ENCODE measurements around the gene LZTR1.

Gene LZTR1

DNA sequence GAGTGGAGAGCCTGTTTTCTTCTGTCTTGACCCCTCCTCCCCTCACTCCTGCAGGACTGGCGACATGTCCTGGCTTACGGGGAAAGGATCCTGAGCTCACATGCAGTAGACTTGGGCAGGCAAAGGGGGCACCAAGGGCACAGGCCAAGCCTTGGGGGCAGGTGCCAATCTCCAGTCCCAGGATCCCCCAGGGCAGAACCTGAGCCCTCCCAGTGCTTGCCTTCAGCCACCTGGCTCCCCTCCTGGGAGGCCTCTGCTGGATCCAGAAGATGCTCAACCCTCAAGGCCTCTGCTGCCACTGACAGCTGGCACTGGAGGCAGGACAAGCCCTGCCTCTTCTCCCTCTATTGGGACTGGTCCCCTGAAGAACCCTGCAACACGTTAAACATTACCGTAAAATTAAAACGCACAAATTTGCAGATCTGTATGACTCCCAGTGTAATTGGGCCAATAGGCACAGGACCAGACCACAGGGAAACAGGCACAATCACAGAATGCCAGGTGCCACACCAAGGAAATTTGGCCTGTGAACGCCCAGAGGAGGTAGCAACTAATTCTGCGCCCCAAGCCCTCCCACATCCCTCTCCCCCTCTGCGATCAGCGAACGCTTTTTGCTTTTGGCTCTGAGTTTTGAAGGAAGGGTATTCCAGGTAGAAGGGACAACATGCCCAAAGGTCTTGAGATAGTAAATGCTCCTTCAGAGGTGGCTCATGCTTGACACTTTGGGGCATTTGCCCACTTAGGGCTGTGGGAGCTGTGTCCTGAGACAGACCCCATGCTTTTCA, 967 bp upstream of the LZTR1 start:
- no peak for DNase-seq (ENCODE audit: low read depth)

DNA sequence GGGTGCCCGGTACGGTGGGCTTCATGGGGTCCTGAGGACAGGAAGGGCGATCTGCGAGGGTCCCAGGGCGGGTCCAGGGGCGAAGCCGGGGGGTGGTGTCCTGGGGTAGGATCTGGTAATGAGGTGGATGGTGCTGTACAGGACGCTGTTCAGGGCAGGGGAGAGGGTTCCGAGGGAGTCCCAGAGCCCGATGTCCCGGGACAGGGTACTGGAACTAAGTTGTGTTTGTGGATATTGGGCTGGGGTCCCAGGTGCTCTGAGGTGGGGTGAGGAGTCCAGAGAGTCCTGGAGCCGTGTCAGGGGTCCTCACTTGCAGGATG, 426 bp downstream of the LZTR1 start:
- no peak for DNase-seq (ENCODE audit: low read depth)

DNA sequence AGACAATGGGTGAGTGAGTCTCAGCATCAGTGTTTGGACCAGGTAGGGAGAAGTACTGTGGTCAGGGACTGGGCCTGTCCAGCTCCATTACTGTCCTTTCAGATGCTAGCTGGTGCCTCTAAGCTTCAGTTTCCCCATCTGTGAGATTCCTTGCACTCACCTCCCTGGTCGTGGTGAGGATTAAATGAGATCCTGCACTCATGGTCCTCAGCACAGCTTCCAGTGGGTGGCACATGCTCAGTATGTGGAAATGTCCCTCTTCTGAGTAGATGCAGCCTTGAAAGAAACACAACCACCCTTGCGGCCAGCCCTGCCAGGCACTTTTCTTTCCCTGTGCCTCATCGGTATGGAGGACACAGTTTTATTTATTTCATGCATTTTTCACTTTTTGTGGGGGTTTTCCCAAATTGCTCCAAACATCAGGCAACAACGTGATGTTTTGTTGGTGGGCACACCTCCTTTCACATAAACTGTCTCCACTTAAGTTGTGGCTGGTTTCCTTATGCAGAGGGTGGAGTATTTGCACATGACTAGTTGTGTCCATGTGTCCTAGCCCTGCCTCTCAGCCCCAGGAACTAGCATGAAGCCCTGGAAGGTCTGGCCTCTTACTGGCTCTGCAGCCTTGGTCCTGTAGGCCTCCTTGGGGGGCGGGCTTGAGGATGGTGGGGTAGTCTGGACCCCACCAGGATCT, 1.1 kb downstream of the LZTR1 start:
- no peak for DNase-seq (ENCODE audit: low read depth)

DNA sequence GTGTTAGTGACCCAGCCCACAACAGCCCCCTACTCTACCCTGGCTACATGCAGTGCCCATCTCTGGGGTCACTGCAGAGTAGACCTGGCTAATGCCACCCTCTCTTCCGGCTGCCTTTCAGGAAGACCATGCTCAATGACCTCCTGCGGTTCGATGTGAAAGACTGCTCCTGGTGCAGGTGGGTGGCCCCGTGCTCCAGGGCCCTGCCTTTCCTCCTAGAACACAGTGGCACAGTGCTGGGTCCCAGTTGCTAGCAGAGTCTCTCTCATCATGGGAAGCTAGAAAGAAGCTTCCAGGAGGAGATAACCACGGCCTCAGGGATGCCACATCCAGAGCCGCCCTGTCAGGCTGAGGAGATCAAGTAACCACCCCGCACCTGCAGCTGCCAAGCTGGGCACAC, 3.6 kb downstream of the LZTR1 start:
- DNase-seq (ENCODE audit: low read depth): no peak

DNA sequence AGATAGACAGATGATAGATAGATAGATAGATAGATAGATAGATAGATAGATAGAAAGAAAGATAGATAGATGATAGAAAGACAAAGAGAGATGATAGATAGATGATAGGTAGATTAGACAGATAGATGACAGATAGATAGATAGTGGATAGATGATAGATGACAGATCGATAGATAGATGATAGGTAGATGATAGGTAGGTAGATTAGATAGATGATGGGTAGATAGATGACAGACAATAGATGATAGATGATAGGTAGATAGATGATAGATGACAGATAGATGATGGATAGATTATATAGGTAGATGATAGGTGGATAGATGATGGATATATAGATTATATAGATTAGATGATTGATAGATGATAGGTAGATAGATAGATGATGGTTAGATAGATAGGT, 4.3 kb downstream of the LZTR1 start:
- no peak for DNase-seq (ENCODE audit: low read depth)

DNA sequence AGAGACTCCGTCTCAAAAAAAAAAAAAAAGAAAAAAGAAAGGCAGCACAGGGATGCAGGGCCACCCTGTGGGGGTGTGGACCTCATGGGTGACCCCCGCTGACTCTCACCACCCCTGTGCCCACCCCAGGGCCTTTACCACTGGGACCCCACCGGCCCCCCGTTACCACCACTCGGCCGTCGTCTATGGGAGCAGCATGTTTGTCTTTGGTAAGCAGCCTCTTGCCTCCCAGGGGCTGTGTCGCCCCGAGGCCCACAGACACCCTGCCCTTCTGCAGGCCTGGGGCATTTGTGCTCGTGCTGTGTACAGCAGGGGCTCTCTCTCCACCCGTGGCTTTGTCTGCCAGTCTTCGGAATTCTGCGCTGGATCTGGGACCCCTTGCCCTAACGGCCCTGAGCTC, 5.3 kb downstream of the LZTR1 start:
- DNase-seq (ENCODE audit: low read depth): no peak

DNA sequence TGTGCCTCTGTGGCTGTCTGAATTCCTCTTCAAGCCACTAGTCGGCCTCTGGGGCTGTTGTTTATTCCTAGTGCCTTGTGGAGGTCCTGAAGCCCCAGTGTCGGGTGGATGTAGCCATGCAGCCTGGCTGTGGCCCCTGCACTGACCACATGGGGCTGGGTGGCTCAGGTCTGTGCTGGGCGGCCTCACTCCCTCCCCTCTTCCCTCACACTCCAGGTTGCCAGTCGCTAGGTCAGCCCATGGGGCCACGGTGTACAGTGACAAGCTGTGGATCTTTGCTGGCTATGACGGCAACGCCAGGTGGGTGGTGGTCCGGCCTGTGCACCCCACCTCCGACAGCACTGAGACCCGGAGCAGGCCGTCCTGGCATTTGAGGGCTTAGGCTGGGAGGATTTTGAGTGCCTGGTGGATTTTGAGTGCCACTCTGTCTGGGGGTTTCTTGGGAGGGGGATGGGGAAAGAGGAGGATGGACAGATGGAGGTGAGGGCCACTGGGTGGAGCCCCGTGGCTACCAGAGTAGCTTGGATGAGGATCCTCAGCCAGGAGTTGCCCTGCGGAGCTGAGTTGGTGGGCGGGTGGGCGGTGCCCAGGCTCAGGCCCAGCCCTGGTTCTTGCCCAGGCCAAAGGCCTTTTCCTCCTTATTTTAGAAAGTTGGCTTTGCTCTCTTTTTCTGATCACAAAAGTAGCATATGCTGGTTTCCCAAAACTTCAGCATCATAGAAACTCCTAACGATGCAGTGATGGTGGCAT, 6.7 kb downstream of the LZTR1 start:
- DNase-seq (ENCODE audit: low read depth): no peak

DNA sequence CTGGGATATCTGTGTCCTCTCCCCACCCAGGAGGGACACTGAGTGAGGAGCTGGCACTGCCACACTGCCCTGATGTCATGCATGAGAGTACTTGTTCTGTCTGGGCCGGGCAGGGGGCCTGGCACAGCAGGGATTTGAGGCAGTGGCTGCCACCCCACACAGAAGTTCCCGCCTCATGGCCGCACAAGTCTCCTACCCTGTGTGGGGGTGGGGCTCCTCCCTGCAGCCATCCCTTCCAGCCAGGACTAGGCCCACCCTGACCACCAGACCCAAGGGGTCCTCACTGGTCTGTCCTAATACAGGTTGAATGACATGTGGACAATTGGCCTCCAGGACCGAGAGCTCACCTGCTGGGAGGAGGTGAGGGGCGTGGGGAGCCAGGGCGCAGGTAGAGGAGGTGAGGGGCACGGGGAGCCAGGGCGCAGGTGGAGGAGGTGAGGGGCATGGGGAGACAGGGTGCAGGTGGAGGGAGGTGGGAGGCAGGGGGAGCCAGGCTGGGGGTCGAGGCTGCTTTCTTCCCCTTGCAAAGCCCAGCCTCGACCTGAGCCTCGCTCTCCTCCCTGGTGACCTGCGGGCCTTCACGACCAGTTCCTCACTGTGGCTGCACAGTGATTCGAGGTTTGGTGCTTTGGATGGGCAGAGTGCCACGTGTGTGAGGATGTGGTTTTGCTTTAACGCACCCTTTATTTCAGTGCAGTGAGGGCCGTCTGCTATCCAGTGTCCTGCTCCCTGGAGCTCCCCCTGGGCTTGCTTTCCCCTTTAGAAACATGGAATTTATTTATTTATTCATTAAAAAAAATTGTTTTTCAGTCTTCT, 7.4 kb downstream of the LZTR1 start:
- no peak for DNase-seq (ENCODE audit: low read depth)

DNA sequence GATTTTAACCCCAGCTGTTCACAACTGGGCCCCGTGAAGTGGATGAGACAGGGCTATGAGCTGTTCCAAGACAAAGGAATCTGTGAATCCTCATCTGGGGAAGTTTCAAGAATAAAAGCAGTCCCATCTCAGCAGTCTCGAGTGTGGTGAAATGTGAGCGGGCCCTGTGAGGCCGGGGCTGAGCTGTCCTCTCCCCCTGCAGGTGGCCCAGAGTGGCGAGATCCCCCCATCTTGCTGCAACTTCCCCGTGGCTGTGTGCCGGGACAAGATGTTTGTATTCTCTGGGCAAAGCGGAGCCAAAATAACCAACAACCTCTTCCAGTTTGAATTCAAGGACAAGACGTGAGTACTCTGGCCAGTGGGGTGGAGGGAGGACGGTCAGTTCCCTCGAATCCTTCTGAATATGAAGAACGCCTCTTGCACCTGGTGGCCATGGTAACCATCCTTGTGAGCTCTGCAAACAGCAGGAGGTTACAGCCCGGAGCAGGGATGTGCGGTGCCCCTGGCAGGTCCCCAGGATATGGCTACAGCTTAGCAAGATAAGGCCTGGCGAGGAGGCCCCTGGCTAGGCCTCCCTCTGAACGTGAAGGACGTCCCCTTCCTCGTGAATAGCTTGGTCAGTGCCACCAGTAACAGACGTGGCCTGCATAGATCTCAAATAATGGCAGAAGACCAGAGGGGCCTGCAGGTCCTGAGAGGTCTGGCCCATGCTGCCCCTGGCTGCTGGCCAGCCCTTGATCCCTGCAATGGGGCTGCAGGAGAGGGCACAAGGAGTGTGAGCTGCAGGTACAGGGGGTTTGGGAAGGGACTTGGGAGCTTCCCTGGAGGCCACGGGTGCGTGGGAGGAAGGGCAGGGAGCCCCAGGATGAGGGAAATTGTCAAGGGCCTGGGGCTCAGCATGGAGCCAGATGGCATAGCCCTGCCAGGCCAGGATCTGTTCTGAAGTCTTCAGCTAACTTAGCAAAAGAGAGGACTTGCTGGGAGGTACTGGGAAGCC, 8.4 kb downstream of the LZTR1 start:
- no peak for DNase-seq (ENCODE audit: low read depth)

DNA sequence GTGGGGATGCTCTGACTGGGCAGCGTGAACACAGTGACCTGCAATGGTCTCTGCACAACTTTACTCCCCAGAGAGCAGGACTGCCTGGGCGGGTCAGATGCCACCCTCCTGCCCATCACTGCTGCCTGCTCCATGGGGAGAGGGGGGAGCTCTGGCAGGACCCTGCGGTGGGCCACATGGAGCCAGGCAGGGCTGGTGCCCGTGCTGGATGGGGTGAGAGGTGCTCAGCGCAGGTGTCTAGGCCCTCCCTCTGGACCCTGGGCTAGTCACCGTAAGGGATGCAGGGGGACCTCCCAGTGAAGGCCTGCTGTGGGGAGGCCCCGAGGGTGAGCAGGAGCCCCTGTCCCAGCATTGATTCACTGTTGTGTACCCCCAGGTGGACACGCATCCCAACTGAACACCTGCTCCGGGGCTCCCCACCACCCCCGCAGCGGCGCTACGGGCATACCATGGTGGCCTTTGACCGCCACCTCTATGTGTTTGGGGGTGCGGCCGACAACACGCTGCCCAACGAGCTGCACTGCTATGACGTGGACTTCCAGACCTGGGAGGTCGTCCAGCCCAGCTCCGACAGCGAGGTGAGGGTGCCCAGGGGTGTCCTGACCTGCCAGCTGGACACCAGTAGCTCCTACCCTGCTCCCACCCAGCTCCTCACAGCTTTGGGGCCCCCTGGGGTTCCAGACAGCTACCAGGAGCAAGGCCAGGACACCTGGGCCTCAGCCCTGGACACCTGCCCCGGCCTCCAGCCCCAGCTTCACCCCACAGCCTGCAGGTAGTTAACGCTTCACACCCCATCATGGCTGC, 9.4 kb downstream of the LZTR1 start:
- DNase-seq (ENCODE audit: low read depth): no peak

DNA sequence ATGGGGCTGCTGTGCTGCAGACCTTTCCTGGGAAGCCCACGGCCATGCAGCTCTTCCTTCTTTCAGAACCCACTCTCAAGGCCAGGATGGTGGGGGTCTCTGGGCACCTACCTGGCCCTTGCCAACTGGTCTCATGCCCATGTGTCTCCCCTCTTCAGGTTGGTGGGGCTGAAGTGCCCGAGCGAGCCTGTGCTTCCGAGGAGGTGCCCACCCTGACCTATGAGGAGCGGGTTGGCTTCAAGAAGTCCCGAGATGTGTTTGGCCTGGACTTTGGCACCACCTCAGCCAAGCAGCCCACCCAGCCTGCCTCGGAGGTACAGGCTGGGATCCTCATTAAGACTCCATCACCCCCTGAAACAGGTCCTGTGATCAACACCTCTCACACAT, 10.0 kb downstream of the LZTR1 start:
- DNase-seq (ENCODE audit: low read depth): no peak

DNA sequence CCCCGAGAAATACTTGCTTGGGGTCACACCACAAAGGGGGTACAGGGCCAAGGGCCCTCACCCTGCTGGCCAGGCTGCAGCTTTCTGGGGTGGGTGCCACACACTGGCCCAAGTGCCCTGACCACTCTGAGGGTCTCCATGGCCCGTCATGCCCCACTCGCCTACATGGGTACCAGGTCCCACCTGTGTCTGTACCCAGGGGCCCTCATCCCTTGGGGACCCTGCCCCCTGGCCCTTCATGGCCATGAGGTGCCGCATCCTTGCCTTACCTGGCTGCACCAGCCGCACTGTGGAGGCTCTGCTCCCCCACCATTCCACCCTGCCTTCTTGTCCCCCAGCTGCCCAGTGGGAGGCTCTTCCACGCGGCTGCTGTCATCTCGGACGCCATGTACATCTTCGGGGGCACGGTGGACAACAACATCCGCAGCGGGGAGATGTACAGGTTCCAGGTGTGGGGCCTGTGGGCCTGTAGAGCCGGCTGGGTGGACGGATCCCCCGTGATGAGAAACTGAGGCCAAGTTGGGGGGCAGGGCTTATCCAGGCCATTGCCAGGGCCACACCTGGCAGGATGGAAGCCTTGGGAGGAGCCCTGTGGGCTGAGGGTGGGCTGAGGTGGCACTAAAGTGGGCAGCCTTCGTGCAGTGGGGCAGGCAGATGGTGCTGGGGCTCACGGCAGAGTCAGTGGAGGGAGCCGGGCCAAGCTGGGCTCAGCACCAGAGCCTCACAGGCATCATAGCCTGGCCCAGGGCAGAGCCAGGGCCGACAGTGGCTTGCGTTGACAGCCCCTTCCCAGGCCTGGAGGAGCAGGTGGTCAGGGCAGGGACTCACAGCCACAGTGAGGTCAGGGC, 10.6 kb downstream of the LZTR1 start:
- DNase-seq (ENCODE audit: low read depth): no peak

DNA sequence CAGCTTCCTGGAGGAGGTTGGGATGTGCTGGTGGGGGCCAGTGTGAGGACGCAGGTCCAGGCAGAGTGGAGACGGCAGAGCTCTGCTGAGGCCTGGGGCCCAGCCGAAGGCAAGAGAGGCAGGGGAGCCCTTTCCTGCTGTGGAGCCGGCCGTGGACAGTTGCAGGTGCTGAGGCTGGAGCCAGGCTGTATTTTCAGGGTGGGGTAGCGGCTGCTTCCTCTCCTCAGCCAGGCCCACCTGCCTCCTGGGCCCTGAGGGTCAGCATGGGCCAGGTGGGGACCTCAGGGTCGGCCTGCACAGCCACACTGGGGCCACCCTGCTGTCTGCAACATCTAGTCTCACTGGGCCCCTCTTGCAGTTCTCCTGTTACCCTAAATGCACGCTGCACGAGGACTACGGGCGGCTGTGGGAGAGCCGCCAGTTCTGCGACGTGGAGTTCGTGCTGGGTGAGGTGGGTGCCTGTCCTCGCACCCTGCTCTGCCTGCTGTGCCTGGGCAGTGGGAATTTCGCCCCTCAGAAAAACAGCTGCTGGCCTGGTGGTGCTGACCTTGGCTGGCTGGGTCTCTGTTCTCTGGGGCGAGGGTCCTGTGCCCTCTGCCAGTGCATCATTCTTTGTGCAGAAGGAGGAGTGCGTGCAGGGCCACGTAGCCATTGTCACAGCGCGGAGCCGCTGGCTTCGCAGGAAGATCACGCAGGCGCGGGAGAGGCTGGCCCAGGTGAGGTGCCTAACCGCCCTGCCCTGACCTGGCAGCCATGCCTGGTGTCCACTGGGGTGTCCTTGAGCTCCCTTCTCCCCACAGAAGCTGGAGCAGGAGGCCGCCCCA, 11.4 kb downstream of the LZTR1 start:
- no peak for DNase-seq (ENCODE audit: low read depth)

DNA sequence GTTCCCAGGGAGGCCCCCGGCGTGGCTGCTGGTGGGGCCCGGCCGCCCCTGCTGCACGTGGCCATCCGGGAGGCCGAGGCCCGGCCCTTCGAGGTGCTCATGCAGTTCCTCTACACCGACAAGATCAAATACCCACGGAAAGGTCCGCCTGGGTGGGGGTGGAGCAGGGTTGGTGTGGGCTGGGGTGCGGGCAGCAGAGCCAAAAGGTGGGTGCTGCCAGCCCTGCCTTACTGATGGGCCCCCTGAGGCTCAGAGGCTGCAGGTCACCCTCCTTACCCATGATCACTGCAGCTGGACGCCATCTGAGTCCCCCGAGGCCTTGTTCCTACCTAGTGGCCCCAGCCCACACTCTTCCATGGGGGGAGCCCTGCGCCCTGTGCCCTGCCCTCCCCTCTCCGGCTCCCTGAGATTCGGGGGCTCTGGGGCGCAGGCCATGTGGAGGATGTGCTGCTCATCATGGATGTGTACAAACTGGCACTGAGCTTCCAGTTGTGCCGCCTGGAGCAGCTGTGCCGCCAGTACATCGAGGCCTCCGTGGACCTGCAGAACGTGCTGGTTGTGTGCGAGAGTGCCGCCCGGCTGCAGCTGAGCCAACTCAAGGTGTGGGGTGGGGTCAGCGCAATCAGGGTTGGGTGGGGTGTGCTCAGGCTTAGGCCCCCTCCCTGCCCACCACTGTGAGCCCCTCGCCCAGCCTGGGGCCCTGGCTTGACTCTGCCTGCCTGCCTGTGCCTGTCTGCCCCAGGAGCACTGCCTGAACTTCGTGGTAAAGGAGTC, 12.2 kb downstream of the LZTR1 start:
- DNase-seq (ENCODE audit: low read depth): no peak

DNA sequence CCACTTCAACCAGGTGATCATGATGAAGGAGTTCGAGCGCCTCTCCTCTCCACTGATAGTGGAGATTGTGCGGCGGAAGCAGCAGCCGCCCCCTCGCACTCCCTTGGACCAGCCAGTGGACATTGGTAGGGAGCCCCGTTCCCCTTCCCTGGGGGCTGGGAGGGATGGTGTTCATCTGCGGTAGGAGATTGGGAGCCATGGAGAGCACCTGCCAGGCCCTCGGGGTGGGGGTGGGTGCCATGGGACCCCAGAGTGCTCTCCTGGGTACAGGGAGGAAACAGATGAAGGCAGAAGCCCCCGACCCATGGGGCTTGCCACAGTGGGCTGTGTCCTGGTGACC, 12.8 kb downstream of the LZTR1 start:
- no peak for DNase-seq (ENCODE audit: low read depth)

DNA sequence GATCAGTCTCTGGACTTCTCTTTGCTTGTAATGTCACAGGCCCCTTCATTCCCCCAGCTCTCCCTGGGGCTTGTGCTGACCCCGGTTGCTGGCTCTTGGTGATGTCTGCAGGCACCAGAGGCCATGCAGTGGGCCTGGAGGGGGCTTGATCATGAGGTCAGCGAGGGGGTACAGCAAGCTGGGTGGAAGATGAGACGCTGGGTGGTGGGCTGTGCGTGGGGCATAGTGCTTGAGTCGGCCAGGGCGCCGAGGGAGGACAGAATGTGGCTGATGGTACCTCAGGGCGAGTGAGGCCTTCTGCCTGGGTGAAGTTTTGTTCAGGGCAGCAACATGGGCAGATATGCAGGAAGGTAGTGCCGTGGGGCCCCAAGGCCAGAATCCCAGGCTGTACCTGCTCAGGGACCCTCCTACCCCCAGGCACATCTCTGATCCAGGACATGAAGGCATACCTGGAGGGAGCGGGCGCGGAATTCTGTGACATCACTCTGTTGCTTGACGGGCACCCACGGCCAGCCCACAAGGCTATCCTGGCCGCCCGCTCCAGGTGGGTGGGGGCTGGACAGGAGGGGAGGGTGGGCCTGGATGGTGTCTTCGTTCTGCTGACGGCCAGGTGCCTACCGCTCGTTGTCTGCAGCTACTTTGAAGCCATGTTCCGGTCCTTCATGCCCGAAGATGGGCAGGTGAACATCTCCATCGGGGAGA, 13.4 kb downstream of the LZTR1 start:
- no peak for DNase-seq (ENCODE audit: low read depth)

DNA sequence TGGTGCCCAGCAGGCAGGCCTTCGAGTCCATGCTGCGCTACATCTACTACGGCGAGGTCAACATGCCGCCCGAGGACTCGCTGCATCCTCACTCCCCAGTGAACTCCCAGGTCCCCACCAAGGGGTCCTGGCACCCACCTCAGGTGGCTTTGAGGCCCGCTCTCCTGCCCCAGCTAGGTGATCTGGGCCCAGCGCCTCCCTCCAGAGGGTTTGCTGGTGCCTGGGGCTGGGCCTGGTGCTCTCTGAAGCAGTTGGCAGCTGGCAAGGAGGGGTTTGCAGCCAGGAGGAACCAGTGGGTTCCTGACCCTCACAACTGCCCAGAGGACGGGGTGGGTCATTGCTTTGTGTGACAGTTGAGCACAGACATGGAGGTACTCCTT, 13.9 kb downstream of the LZTR1 start:
- no peak for DNase-seq (ENCODE audit: low read depth)
